ENCODE measurements around the gene MAP7.

Gene MAP7

GRCh38 chr6:136338486-136338885, 211.7 kb downstream of the MAP7 start:
- in situ Hi-C loops (cut with HindIII; ENCODE audit: low pct_ligation_motif_present, low pct_unique_long_range_greater_than_20kb, low sequenced_read_pairs) = no loop called here
- DNase-seq = no peak

- no peak for DNase-seq
- in situ Hi-C loops (cut with HindIII; ENCODE audit: low pct_ligation_motif_present, low pct_unique_long_range_greater_than_20kb, low sequenced_read_pairs) = no loop called here
Observed at GRCh38 chr6:136337606-136338005, 212.6 kb downstream of the MAP7 start.

GRCh38 chr6:136337121-136337520, 213.1 kb downstream of the MAP7 start:
- in situ Hi-C loops (cut with HindIII; ENCODE audit: low pct_ligation_motif_present, low pct_unique_long_range_greater_than_20kb, low sequenced_read_pairs) = no loop called here
- no peak for DNase-seq

- no peak for DNase-seq
Observed at GRCh38 chr6:136335736-136336363, 214.4 kb downstream of the MAP7 start.

GRCh38 chr6:136334853-136335252, 215.4 kb downstream of the MAP7 start:
- no peak for DNase-seq
- in situ Hi-C loops (cut with HindIII; ENCODE audit: low pct_ligation_motif_present, low pct_unique_long_range_greater_than_20kb, low sequenced_read_pairs) = no loop called here

More at GRCh38 chr6:136335736-136336363, 214.4 kb downstream of the MAP7 start:
- in situ Hi-C loops (cut with HindIII; ENCODE audit: low pct_ligation_motif_present, low pct_unique_long_range_greater_than_20kb, low sequenced_read_pairs) = no loop called here

- DNase-seq = no peak
- in situ Hi-C loops (cut with HindIII; ENCODE audit: low pct_ligation_motif_present, low pct_unique_long_range_greater_than_20kb, low sequenced_read_pairs) = no loop called here
Observed at GRCh38 chr6:136334465-136334846, 215.8 kb downstream of the MAP7 start.

- in situ Hi-C loops (cut with HindIII; ENCODE audit: low pct_ligation_motif_present, low pct_unique_long_range_greater_than_20kb, low sequenced_read_pairs) = no loop called here
- DNase-seq = no peak
Observed at GRCh38 chr6:136333824-136334464, 216.3 kb downstream of the MAP7 start.

- no peak for DNase-seq
- in situ Hi-C loops (cut with HindIII; ENCODE audit: low pct_ligation_motif_present, low pct_unique_long_range_greater_than_20kb, low sequenced_read_pairs) = no loop called here
Observed at GRCh38 chr6:136331461-136331860, 218.8 kb downstream of the MAP7 start.

GRCh38 chr6:136330634-136331033, 219.6 kb downstream of the MAP7 start:
- in situ Hi-C loops (cut with HindIII; ENCODE audit: low pct_ligation_motif_present, low pct_unique_long_range_greater_than_20kb, low sequenced_read_pairs) = no loop called here
- DNase-seq = no peak

GRCh38 chr6:136326038-136326553, 224.1 kb downstream of the MAP7 start:
- in situ Hi-C loops (cut with HindIII; ENCODE audit: low pct_ligation_motif_present, low pct_unique_long_range_greater_than_20kb, low sequenced_read_pairs) = no loop called here
- no peak for DNase-seq

GRCh38 chr6:136324686-136325380, 225.4 kb downstream of the MAP7 start:
- in situ Hi-C loops (cut with HindIII; ENCODE audit: low pct_ligation_motif_present, low pct_unique_long_range_greater_than_20kb, low sequenced_read_pairs) = no loop called here
- DNase-seq = no peak

- in situ Hi-C loops (cut with HindIII; ENCODE audit: low pct_ligation_motif_present, low pct_unique_long_range_greater_than_20kb, low sequenced_read_pairs) = no loop called here
- DNase-seq = no peak
Observed at GRCh38 chr6:136323431-136324112, 226.7 kb downstream of the MAP7 start.

- in situ Hi-C loops (cut with HindIII; ENCODE audit: low pct_ligation_motif_present, low pct_unique_long_range_greater_than_20kb, low sequenced_read_pairs) = no loop called here
- no peak for DNase-seq
Observed at GRCh38 chr6:136319732-136320131, 230.5 kb downstream of the MAP7 start.

- in situ Hi-C loops (cut with HindIII; ENCODE audit: low pct_ligation_motif_present, low pct_unique_long_range_greater_than_20kb, low sequenced_read_pairs) = no loop called here
- DNase-seq = no peak
Observed at GRCh38 chr6:136318676-136319075, 231.5 kb downstream of the MAP7 start.

- in situ Hi-C loops (cut with HindIII; ENCODE audit: low pct_ligation_motif_present, low pct_unique_long_range_greater_than_20kb, low sequenced_read_pairs) = no loop called here
Observed at GRCh38 chr6:136317971-136318370, 232.3 kb downstream of the MAP7 start.

GRCh38 chr6:136317021-136317694, 233.1 kb downstream of the MAP7 start:
- in situ Hi-C loops (cut with HindIII; ENCODE audit: low pct_ligation_motif_present, low pct_unique_long_range_greater_than_20kb, low sequenced_read_pairs) = no loop called here
- DNase-seq = peak; percentile 57

More at GRCh38 chr6:136317971-136318370, 232.3 kb downstream of the MAP7 start:
- DNase-seq = no peak

- DNase-seq = no peak
- in situ Hi-C loops (cut with HindIII; ENCODE audit: low pct_ligation_motif_present, low pct_unique_long_range_greater_than_20kb, low sequenced_read_pairs) = no loop called here
Observed at GRCh38 chr6:136315594-136315993, 234.6 kb downstream of the MAP7 start.

GRCh38 chr6:136312975-136313374, 237.2 kb downstream of the MAP7 start:
- no peak for DNase-seq
- in situ Hi-C loops (cut with HindIII; ENCODE audit: low pct_ligation_motif_present, low pct_unique_long_range_greater_than_20kb, low sequenced_read_pairs) = no loop called here
